Pancreas (tissue), 10 donors: ENCODE data around the gene PRXL2A. TPM values are rescaled to one million over a fixed set of nuclear protein-coding genes. Genes with fewer than 3 reads are reported as not detected.

Experiments
- ATAC-seq, 4 donors: fragments of 200-7000 bp; cut with Tn5 transposase; one replicate each; pipeline versions ENCODE4 v1.8.0 to v1.9.1; 2020; ENCODE audit warnings: mild to moderate bottlenecking in 4 of 4, moderate library complexity in 4 of 4
- DNase-seq, 6 donors: peaks; one replicate each; pipeline ENCODE4 v3.0.0-alpha.2; 2020
- FAIRE-seq: peaks from 2 replicates; lab custom pipeline; 2012; peaks lifted over from hg19 to GRCh38; lab: Jason Lieb, UNC
- H3K27ac ChIP-seq, 4 donors: fragments of 200-600 bp; sonication (generic); 1 replicate in 3 of 4; 2 replicates in 1 of 4; pipeline versions ENCODE4 v1.5.0 to v1.8.0; 2020
- H3K27me3 ChIP-seq, 4 donors: fragments of 200-600 bp; one replicate each; pipeline ENCODE4 v1.8.0; 2021
- H3K36me3 ChIP-seq, 3 donors: fragments of 200-600 bp; sonication (generic) in 1 of 3; one replicate each; pipeline versions ENCODE4 v1.5.0 to v1.8.0; 2020 to 2021
- H3K4me1 ChIP-seq, 3 donors: fragments of 200-600 bp; one replicate each; pipeline ENCODE4 v1.8.0; 2021
- H3K4me3 ChIP-seq, 4 donors: fragments of 200-600 bp; sonication (generic) in 2 of 4; one replicate each; pipeline versions ENCODE4 v1.5.0 to v1.8.0; 2020 to 2021
- H3K9me3 ChIP-seq, 4 donors: fragments of 200-600 bp; one replicate each; pipeline ENCODE4 v1.8.0; 2021
- CTCF ChIP-seq, 4 donors: fragments of 200-600 bp; sonication (generic) in 3 of 4; IDR thresholded peaks; one replicate each; pipeline versions ENCODE4 v1.5.0 to v1.8.0; 2021; ENCODE audit warnings: antibody characterized with exemption in 4 of 4
- WGBS, 2 donors: extraction: QIAGEN DNeasy Blood & Tissue Kit; methylation state at CpG; one replicate each; pipeline ENCODE4 v1.1.7; 2013; 5-methylcytosine and 5-hydroxymethylcytosine counted together
- intact Hi-C, 3 donors: fragments of 100-400 bp; cut with DNase I; formaldehyde crosslinking; loops; one replicate each; pipeline versions ENCODE4 v1.11.1 to v1.14.2; 2022
- polyA plus RNA-seq, 2 donors: library from polyadenylated mRNA; stranded (reverse); fragments of 200-250 nt; gene quantifications; one replicate each; pipeline ENCODE4 v1.2.3, GENCODE V29; 2013
- total RNA-seq, 6 donors: library from RNA; stranded (reverse); fragmentation: NEBNext Ultra II Directional in 4 of 6; extraction: Animal tissue kit (Norgen Biotek cat#: 25700) in 4 of 6; gene quantifications; one replicate each; pipeline versions ENCODE4 v1.2.1 to v1.2.4, GENCODE V29; 2021 to 2023
- donor health status: healthy with polysubstance abuse.
- donor health status: DM: no; HTN: no; CAD: no; lungs with moderate emphysema.
- donor health status: DM: no; HTN: no; CAD: no.
- donor health status: control.
- donor health status: control.
- donor health status: Bipolar disorder and iron deficiency.
- donor health status: DM: yes; HTN: yes; CAD: no.
- donor health status: DM: no; HTN: no; CAD: no.
- donor health status: DM: no; HTN: no; CAD: no.
- donor health status: DM: yes; HTN: yes; CAD: no.

PRXL2A gene
- total and polyA plus RNA-seq, 8 donors = 18.2 to 39.8 (median 26.8) TPM

- DNase-seq = no peak
- H3K36me3 ChIP-seq = peaks cover 0 to 15% (median 4%) of the 10 kb centered on the region in 3 donors
- H3K9me3 ChIP-seq = no peaks in the 10 kb centered on the region
- no peaks in the 10 kb centered on the region for H3K4me1 ChIP-seq
- intact Hi-C loops = no loop called here
- H3K4me3 ChIP-seq = no peak overlapping the region
- WGBS, 2 donors = 90 to 94% methylated on average over 2 of the region's 2 CpGs
- H3K27ac ChIP-seq = no peak overlapping the region
- TF ChIP-seq CTCF (IDR thresholded peaks at IDR 0.05) = no peak
- FAIRE-seq = no peak
- no peak for ATAC-seq
- no peaks in the 10 kb centered on the region for H3K27me3 ChIP-seq
These were observed 19.2 kb downstream of the PRXL2A start for GRCh38 chr10:80427541-80427940.

DNA sequence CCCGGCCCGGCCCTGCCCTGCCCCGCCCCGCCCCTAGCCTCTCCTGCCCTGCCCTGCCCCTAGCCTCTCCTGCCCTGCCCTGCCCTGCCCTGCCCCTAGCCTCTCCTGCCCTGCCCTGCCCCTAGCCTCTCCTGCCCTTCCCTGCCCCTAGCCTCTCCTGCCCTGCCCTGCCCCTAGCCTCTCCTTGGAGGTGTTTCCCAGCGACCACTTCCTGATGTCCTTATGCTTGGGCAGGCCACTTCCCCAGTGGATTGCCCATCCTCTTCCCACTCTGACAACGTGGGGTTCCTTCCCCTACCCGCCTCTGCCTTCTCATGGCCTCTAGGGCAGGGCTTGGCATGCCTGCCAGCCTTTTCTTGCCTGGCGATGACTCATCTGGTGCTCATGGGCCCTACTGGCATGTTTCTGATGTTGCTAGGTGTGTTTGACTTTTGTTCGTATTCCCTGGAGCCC lies 21.2 kb downstream of the PRXL2A start:
- no peak for TF ChIP-seq CTCF (IDR thresholded peaks at IDR 0.05)
- Histone ChIP-seq H3K4me1 (no peaks in the 10 kb centered on the region), H3K27ac (no peak overlapping the region), H3K9me3 (no peaks in the 10 kb centered on the region), H3K4me3 (no peak overlapping the region), H3K27me3 (no peaks in the 10 kb centered on the region), H3K36me3 (peaks cover 0 to 11% (median 4%) of the 10 kb centered on the region in 3 donors)
- FAIRE-seq = no peak
- intact Hi-C loops = no loop called here
- ATAC-seq = peak; percentile 38 to 80 (median 72)
- peak in 1 of 6 donors; percentile 34 for DNase-seq
- WGBS, 2 donors = 79 to 90% methylated on average over 8 to 9 of the region's 9 CpGs

DNA sequence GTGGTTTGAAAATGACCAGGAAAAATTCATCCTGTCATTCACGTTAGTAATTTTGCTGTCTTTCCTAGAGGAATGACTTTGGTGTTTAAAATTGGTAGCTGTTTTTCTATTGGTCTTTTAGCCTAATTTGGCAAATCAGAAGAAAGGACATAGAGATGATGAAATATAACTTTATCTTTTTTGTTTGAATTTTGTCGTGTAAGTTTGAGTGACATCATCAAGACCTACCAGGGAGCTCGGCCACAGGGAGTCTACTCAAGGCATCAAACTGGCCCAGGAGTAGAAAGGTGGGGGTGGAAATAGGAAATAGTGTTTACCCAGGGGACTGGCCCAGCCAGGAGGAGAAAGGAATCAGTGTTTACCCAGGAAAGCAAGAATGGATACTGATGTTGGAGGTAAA lies 24.8 kb downstream of the PRXL2A start:
- no peak overlapping the region for H3K27ac ChIP-seq
- ATAC-seq = no peak
- WGBS, 2 donors = 63 to 68% methylated on average over 3 of the region's 3 CpGs

DNA sequence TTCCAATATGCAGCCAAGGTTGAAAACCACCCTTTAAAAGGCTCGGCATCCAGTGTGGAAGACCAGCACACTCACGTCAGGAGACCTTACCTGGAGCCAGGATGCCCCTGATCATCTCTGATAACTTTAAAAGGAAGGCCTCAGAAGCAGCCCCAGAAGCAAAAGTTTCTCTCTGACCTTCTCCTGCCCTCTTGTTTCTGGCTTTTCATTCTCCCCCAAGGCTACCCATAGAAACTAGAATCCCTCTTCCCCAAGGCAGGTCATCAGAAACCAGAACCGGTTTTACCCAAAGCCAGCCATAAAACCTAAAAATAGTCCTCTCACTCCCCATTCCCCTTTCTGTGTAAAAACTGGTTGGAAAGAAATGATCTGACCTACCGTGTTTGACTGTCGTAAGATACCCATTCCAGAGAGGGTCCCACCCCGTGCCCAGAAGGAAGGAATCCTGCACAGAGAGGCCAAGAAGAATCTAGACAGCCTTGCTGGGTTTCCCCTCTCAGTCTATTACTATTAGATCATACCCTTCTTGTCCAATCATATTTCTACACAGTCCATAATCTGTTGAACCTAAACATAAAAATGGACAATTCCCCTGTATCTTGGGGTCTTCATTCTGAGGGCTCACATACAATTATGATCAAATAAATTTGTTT lies 28.2 kb downstream of the PRXL2A start:
- WGBS, 2 donors = 69 to 88% methylated on average over 6 of the region's 6 CpGs
- Histone ChIP-seq H3K27me3 (no peaks in the 10 kb centered on the region), H3K36me3 (no peaks in the 10 kb centered on the region), H3K4me1 (no peaks in the 10 kb centered on the region), H3K9me3 (no peaks in the 10 kb centered on the region), H3K27ac (no peak overlapping the region), H3K4me3 (no peak overlapping the region)
- no peak for TF ChIP-seq CTCF (IDR thresholded peaks at IDR 0.05)
- ATAC-seq (no peak), DNase-seq (no peak), FAIRE-seq (no peak)
- intact Hi-C loops = no loop called here

More for the DNA sequence above, 24.8 kb downstream of the PRXL2A start:
- Histone ChIP-seq H3K27me3 (no peaks in the 10 kb centered on the region), H3K9me3 (no peaks in the 10 kb centered on the region), H3K4me3 (no peak overlapping the region), H3K36me3 (peaks cover 0 to 3% (median 0%) of the 10 kb centered on the region in 3 donors), H3K4me1 (no peaks in the 10 kb centered on the region)
- TF ChIP-seq CTCF (IDR thresholded peaks at IDR 0.05) = no peak
- DNase-seq (no peak), FAIRE-seq (no peak)
- intact Hi-C loops = no loop called here

DNA sequence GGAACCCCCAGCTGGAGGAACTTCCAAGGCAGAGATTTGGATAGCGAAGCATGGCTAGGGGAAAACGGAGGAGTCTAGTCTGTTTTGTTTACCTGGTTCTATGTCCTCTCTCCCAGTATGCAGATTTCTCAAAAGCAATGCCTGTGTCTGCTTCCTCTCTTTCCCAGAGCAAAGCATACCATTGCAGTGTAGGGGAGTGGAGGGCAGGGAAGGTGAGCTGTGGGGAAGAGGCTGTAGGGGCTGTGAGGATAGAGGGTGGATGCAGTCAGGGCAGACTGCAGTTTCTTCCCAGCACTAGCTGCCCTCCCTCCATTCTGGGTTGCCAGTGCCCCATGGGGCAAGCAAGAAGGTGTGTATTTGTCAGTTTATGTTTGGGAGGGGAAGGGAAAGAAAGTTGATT lies 28.9 kb downstream of the PRXL2A start:
- no peaks in the 10 kb centered on the region for H3K27me3 ChIP-seq
- DNase-seq = no peak
- no peak for FAIRE-seq
- H3K36me3 ChIP-seq = no peaks in the 10 kb centered on the region
- WGBS, 2 donors = 61 to 67% methylated on average over 2 of the region's 2 CpGs
- ATAC-seq = no peak
- H3K9me3 ChIP-seq = no peaks in the 10 kb centered on the region
- no peaks in the 10 kb centered on the region for H3K4me1 ChIP-seq
- H3K27ac ChIP-seq = no peak overlapping the region
- H3K4me3 ChIP-seq = no peak overlapping the region
- no peak for TF ChIP-seq CTCF (IDR thresholded peaks at IDR 0.05)
- intact Hi-C loops = no loop called here
